ENCODE measurements around the gene SAFB2. TPM values are rescaled to one million over a fixed set of nuclear protein-coding genes. Genes with fewer than 3 reads are reported as not detected.

SAFB2 gene
- total RNA-seq, 1 experiment from 2014 or later, result 76.1 TPM

GRCh38 chr19:5537870-5538269, 84.7 kb downstream of the SAFB2 start:
- no peak overlapping the region for H4K5ac ChIP-seq (ENCODE audit: insufficient read length, low read depth, low read length)
- no peaks in the 10 kb centered on the region for H3K23me2 ChIP-seq (ENCODE audit: insufficient read length, low read depth, low read length, poor library complexity, severe bottlenecking)
- peaks cover 7% of the 10 kb centered on the region for H3K9me3 ChIP-seq (ENCODE audit: control insufficient read depth, low read depth, low read length)
- H2AFZ ChIP-seq (ENCODE audit: low read length), result no peak overlapping the region
- no peaks in the 10 kb centered on the region for H4K20me1 ChIP-seq (ENCODE audit: control insufficient read depth, insufficient read depth, insufficient read length)
- no peaks in the 10 kb centered on the region for H3K79me1 ChIP-seq (ENCODE audit: insufficient read depth, low read depth, low read length, poor library complexity, severe bottlenecking)
- H2BK20ac ChIP-seq (ENCODE audit: low read depth, low read length, poor library complexity, severe bottlenecking), result no peak overlapping the region
- H3K23ac ChIP-seq (ENCODE audit: insufficient read length, low read depth, low read length), result no peak overlapping the region
- no peaks in the 10 kb centered on the region for H3K27me3 ChIP-seq (ENCODE audit: insufficient read depth, low read length)
- peak overlapping the region; percentile 67 for H3K18ac ChIP-seq (ENCODE audit: insufficient read length, low read depth, low read length)
- no peaks in the 10 kb centered on the region for H3K79me2 ChIP-seq (ENCODE audit: insufficient read depth, low read length)
- 0 out of 2 replicates have a peak overlapping the region, but pooled peaks have one; percentile 12 for H2BK15ac ChIP-seq (ENCODE audit: low read depth, low read length)
- no peak overlapping the region for H3K4me2 ChIP-seq (ENCODE audit: insufficient read depth, insufficient read length, low read length)
- Mint-ChIP-seq H3K4me3 (no peak overlapping the region; a peak in 1 of 5 replicates), H3K4me1 (peaks cover 12 to 25% of the 10 kb centered on the region in 2 experiments), H3K9me3 (peaks cover 25 to 28% of the 10 kb centered on the region in 2 experiments), H3K27ac (no peak overlapping the region), H3K36me3 (ENCODE audit: insufficient read depth in 1 of 3, low read depth in 3 of 3) (peaks cover 8 to 12% (median 8%) of the 10 kb centered on the region in 3 experiments), H3K27me3 (ENCODE audit: low read depth) (peaks cover 67% of the 10 kb centered on the region)
- H2AK5ac ChIP-seq (ENCODE audit: insufficient read length, low read length), result no peak overlapping the region
- H3K9ac ChIP-seq (ENCODE audit: extremely low read depth, insufficient read length, low read length), result no peak overlapping the region
- H2BK12ac ChIP-seq (ENCODE audit: insufficient read length, low read depth, low read length), result no peak overlapping the region
- H4K8ac ChIP-seq (replicated peaks; ENCODE audit: insufficient read length, low read depth, low read length), result no peak overlapping the region
- no peak overlapping the region for H3K56ac ChIP-seq (ENCODE audit: insufficient read length, low read depth, low read length)
- H3T11ph ChIP-seq (ENCODE audit: low read length), result no peak overlapping the region
- no peak overlapping the region for H4K91ac ChIP-seq (ENCODE audit: insufficient read length, low read depth, low read length)
- no peak for TF ChIP-seq CTCF (conservative IDR thresholded peaks at IDR 0.05)
- H2BK120ac ChIP-seq (ENCODE audit: low read depth, low read length, poor library complexity, severe bottlenecking), result no peak overlapping the region
- peaks cover 2% of the 10 kb centered on the region; the same call in 1 of the 2 replicates for H3K4me1 ChIP-seq (ENCODE audit: insufficient read depth, low read length)
- no CpG with 5 or more reads among the region's 12 CpGs for WGBS (ENCODE audit: extremely low coverage, insufficient read length, low lambda C conversion rate)
- no peak overlapping the region for H3K27ac ChIP-seq (ENCODE audit: insufficient read length, low read depth, low read length)
- DNase-seq, result no peak
- no peak overlapping the region for H3K4ac ChIP-seq (ENCODE audit: low read depth, low read length)
- no peak overlapping the region for H2BK5ac ChIP-seq (ENCODE audit: insufficient read length, low read length)
- no peak overlapping the region for H3K14ac ChIP-seq (ENCODE audit: insufficient read depth, low read length)

Other genes starting within 250 kb of the SAFB2 start
- not detected in 2 replicates for gene ZNRF4, start 167.4 kb downstream of the SAFB2 start, total RNA-seq (2021)
- 0.17 and 0.18 TPM in 2 replicates for gene TINCR, start 54.8 kb downstream of the SAFB2 start, total RNA-seq (2021)
- 107 and 110 TPM in 2 replicates for gene SAFB, start 307 bp upstream of the SAFB2 start, total RNA-seq (2021)
- 23.4 and 23.8 TPM in 2 replicates for gene MICOS13, start 57.7 kb upstream of the SAFB2 start, total RNA-seq (2021)
- 8.0 and 9.3 TPM in 2 replicates for gene HSD11B1L, start 58.3 kb upstream of the SAFB2 start, total RNA-seq (2021)
- gene RPL36, start 67.5 kb upstream of the SAFB2 start, total RNA-seq (2021), result 1,066 and 1,074 TPM in 2 replicates
- 108 and 113 TPM in 2 replicates for gene LONP1, start 97.4 kb upstream of the SAFB2 start, total RNA-seq (2021)
- not detected in 2 replicates for gene CATSPERD, start 97.9 kb upstream of the SAFB2 start, total RNA-seq (2021)
- 7.1 and 8.1 TPM in 2 replicates for gene PRR22, start 162.0 kb upstream of the SAFB2 start, total RNA-seq (2021)
- 61.8 and 67.0 TPM in 2 replicates for gene DUS3L, start 168.4 kb upstream of the SAFB2 start, total RNA-seq (2021)
- 4.5 and 4.6 TPM in 2 replicates for gene NRTN, start 182.3 kb upstream of the SAFB2 start, total RNA-seq (2021)
- 0.13 TPM in 1 of 2 replicates, not detected in the other for gene FUT6, start 216.9 kb upstream of the SAFB2 start, total RNA-seq (2021)
- not detected in 2 replicates for gene FUT3, start 228.7 kb upstream of the SAFB2 start, total RNA-seq (2021)
- not detected in 2 replicates for gene FUT5, start 247.8 kb upstream of the SAFB2 start, total RNA-seq (2021)